ENCODE results near the gene PRKCA. TPM values are rescaled to one million over a fixed set of nuclear protein-coding genes. Genes with fewer than 3 reads are reported as not detected.

The PRKCA gene
- total RNA-seq, 3 donors from 2014 or later = 5.1 to 10.5 (median 6.6) TPM

- no peak overlapping the region for H3K27ac ChIP-seq
- H3K27me3 ChIP-seq = no peaks in the 10 kb centered on the region
- no peak overlapping the region for H3K4me3 ChIP-seq
- peaks cover 0 to 3% of the 10 kb centered on the region in 2 donors for H3K4me1 ChIP-seq
- intact Hi-C loops (cut with DNase I; ENCODE audit: low total_unique reads) = no loop called here
- H3K9me3 ChIP-seq = no peaks in the 10 kb centered on the region
- TF ChIP-seq POLR2AphosphoS5 (IDR thresholded peaks at IDR 0.05) (no peak), CTCF (IDR thresholded peaks at IDR 0.05) (no peak), POLR2A (IDR thresholded peaks at IDR 0.05) (no peak)
- no peaks in the 10 kb centered on the region for H3K36me3 ChIP-seq
- DNase-seq (ENCODE audit: low spot score in 2 of 2) = no peak
Measured at GRCh38 chr17:66468241-66469087, 166.1 kb downstream of the PRKCA start.

- intact Hi-C loops (cut with DNase I; ENCODE audit: low total_unique reads) = no loop called here
- DNase-seq (ENCODE audit: low spot score in 2 of 2) = no peak
- H3K27ac ChIP-seq = no peak overlapping the region
Measured at GRCh38 chr17:66469088-66469442, 166.7 kb downstream of the PRKCA start.

GRCh38 chr17:66469461-66469860 lies 167.0 kb downstream of the PRKCA start:
- TF ChIP-seq POLR2A (IDR thresholded peaks at IDR 0.05) (no peak), POLR2AphosphoS5 (IDR thresholded peaks at IDR 0.05) (no peak), CTCF (IDR thresholded peaks at IDR 0.05) (no peak)
- H3K27me3 ChIP-seq = no peaks in the 10 kb centered on the region
- peaks cover 0 to 3% of the 10 kb centered on the region in 2 donors for H3K4me1 ChIP-seq
- DNase-seq (ENCODE audit: low spot score in 2 of 2) = no peak
- H3K4me3 ChIP-seq = no peak overlapping the region
- no peaks in the 10 kb centered on the region for H3K9me3 ChIP-seq
- no peaks in the 10 kb centered on the region for H3K36me3 ChIP-seq
- H3K27ac ChIP-seq = no peak overlapping the region
- intact Hi-C loops (cut with DNase I; ENCODE audit: low total_unique reads) = no loop called here

More at GRCh38 chr17:66469088-66469442, 166.7 kb downstream of the PRKCA start:
- Histone ChIP-seq H3K4me3 (no peak overlapping the region), H3K36me3 (no peaks in the 10 kb centered on the region), H3K9me3 (no peaks in the 10 kb centered on the region), H3K27me3 (no peaks in the 10 kb centered on the region), H3K4me1 (peaks cover 0 to 3% of the 10 kb centered on the region in 2 donors)
- TF ChIP-seq POLR2A (IDR thresholded peaks at IDR 0.05) = no peak
- no peak for TF ChIP-seq POLR2AphosphoS5 (IDR thresholded peaks at IDR 0.05)
- TF ChIP-seq CTCF (IDR thresholded peaks at IDR 0.05) = no peak

- peaks cover 0 to 3% of the 10 kb centered on the region in 2 donors for H3K4me1 ChIP-seq
- H3K9me3 ChIP-seq = no peaks in the 10 kb centered on the region
- TF ChIP-seq CTCF (IDR thresholded peaks at IDR 0.05) (no peak), POLR2AphosphoS5 (IDR thresholded peaks at IDR 0.05) (no peak), POLR2A (IDR thresholded peaks at IDR 0.05) (no peak)
- no peak overlapping the region for H3K4me3 ChIP-seq
- no peaks in the 10 kb centered on the region for H3K36me3 ChIP-seq
- no peaks in the 10 kb centered on the region for H3K27me3 ChIP-seq
- intact Hi-C loops (cut with DNase I; ENCODE audit: low total_unique reads) = no loop called here
- no peak overlapping the region for H3K27ac ChIP-seq
- DNase-seq (ENCODE audit: low spot score in 2 of 2) = no peak
Measured at GRCh38 chr17:66469890-66470289, 167.5 kb downstream of the PRKCA start.

GRCh38 chr17:66472123-66472522 lies 169.7 kb downstream of the PRKCA start:
- no peaks in the 10 kb centered on the region for H3K27me3 ChIP-seq
- H3K4me1 ChIP-seq = peaks cover 0 to 3% of the 10 kb centered on the region in 2 donors
- intact Hi-C loops (cut with DNase I; ENCODE audit: low total_unique reads) = no loop called here
- DNase-seq (ENCODE audit: low spot score in 2 of 2) = no peak
- H3K9me3 ChIP-seq = no peaks in the 10 kb centered on the region
- no peak for TF ChIP-seq POLR2AphosphoS5 (IDR thresholded peaks at IDR 0.05)
- no peak overlapping the region for H3K27ac ChIP-seq
- no peaks in the 10 kb centered on the region for H3K36me3 ChIP-seq
- no peak overlapping the region for H3K4me3 ChIP-seq
